ENCODE results near the gene GALC.

The GALC gene

GRCh38 chr14:87940382-87940781 lies 52.6 kb downstream of the GALC start:
- no peaks in the 10 kb centered on the region for H3K9me3 ChIP-seq
- no peak for DNase-seq
- H3K4me3 ChIP-seq = no peak overlapping the region
- H3K27me3 ChIP-seq = no peaks in the 10 kb centered on the region
- no peak overlapping the region for H3K27ac ChIP-seq
- TF ChIP-seq CTCF (IDR thresholded peaks at IDR 0.05) = no peak
- intact Hi-C loops (cut with DNase I; ENCODE audit: low total_unique reads) = no loop called here
- H3K4me1 ChIP-seq = no peaks in the 10 kb centered on the region
- H3K36me3 ChIP-seq = peaks cover 18 to 26% (median 19%) of the 10 kb centered on the region in 3 donors

- H3K4me1 ChIP-seq = no peaks in the 10 kb centered on the region
- DNase-seq = no peak
- H3K4me3 ChIP-seq = no peak overlapping the region
- H3K9me3 ChIP-seq = no peaks in the 10 kb centered on the region
- H3K27me3 ChIP-seq = no peaks in the 10 kb centered on the region
- intact Hi-C loops (cut with DNase I; ENCODE audit: low total_unique reads) = no loop called here
- H3K27ac ChIP-seq = no peak overlapping the region
- H3K36me3 ChIP-seq = peaks cover 18 to 31% (median 24%) of the 10 kb centered on the region in 3 donors
- TF ChIP-seq CTCF (IDR thresholded peaks at IDR 0.05) = no peak
Measured at GRCh38 chr14:87935886-87936285, 57.1 kb downstream of the GALC start.

GRCh38 chr14:87935081-87935828 lies 57.7 kb downstream of the GALC start:
- peaks cover 13 to 28% (median 24%) of the 10 kb centered on the region in 3 donors for H3K36me3 ChIP-seq

GRCh38 chr14:87934185-87934584 lies 58.8 kb downstream of the GALC start:
- Histone ChIP-seq H3K4me3 (no peak overlapping the region), H3K27me3 (no peaks in the 10 kb centered on the region), H3K4me1 (no peaks in the 10 kb centered on the region), H3K27ac (no peak overlapping the region), H3K36me3 (peaks cover 8 to 25% (median 19%) of the 10 kb centered on the region in 3 donors), H3K9me3 (no peaks in the 10 kb centered on the region)
- TF ChIP-seq CTCF (IDR thresholded peaks at IDR 0.05) = no peak
- no peak for DNase-seq
- intact Hi-C loops (cut with DNase I; ENCODE audit: low total_unique reads) = no loop called here

More at GRCh38 chr14:87935081-87935828, 57.7 kb downstream of the GALC start:
- no peak for TF ChIP-seq CTCF (IDR thresholded peaks at IDR 0.05)
- Histone ChIP-seq H3K4me1 (no peaks in the 10 kb centered on the region), H3K9me3 (no peaks in the 10 kb centered on the region), H3K4me3 (no peak overlapping the region), H3K27me3 (no peaks in the 10 kb centered on the region), H3K27ac (no peak overlapping the region)
- DNase-seq = no peak
- intact Hi-C loops (cut with DNase I; ENCODE audit: low total_unique reads) = no loop called here

GRCh38 chr14:87916886-87917275 lies 76.1 kb downstream of the GALC start:
- no peak for TF ChIP-seq CTCF (IDR thresholded peaks at IDR 0.05)
- Histone ChIP-seq H3K27me3 (no peaks in the 10 kb centered on the region), H3K36me3 (no peaks in the 10 kb centered on the region), H3K27ac (no peak overlapping the region), H3K4me1 (no peaks in the 10 kb centered on the region), H3K4me3 (no peak overlapping the region), H3K9me3 (peaks cover 0 to 15% (median 4%) of the 10 kb centered on the region in 3 donors)
- intact Hi-C loops (cut with DNase I; ENCODE audit: low total_unique reads) = no loop called here
- no peak for DNase-seq

Data from tibial artery (tissue), 4 donors.